Lung (tissue), 12 donors: Measurements from ENCODE around the gene RASD1. TPM values are rescaled to one million over a fixed set of nuclear protein-coding genes. Genes with fewer than 3 reads are reported as not detected.
A peak's percentile ranks its signal among the peaks of the same experiment; 100 is the strongest.

ENCODE experiments used
- ATAC-seq: fragments of 200-7000 bp; cut with Tn5 transposase; one replicate; pipeline ENCODE4 v1.9.1; 2020; ENCODE audit warnings: moderate number of reproducible peaks; ENCODE audit not compliant: insufficient read depth, low FRiP score
- DNase-seq, 3 donors: peaks; one replicate each; pipeline ENCODE4 v3.0.0-alpha.2; 2013 to 2017
- H3K27ac ChIP-seq, 2 donors: one replicate each; pipeline ENCODE4 v1.5.1; 2013; ENCODE audit warnings: mild to moderate bottlenecking in 2 of 2, moderate library complexity in 2 of 2, control low read depth in 1 of 2, inconsistent platforms in 1 of 2, low read depth in 1 of 2, low read length in 1 of 2
- H3K27me3 ChIP-seq, 3 donors: one replicate each; pipeline ENCODE4 v1.5.1; 2013; ENCODE audit warnings: low read length in 2 of 3; ENCODE audit not compliant: control insufficient read depth in 3 of 3, insufficient read depth in 3 of 3
- H3K36me3 ChIP-seq, 4 donors: one replicate each; pipeline ENCODE4 v1.5.1; 2013; ENCODE audit warnings: low read length in 4 of 4, mild to moderate bottlenecking in 1 of 4, moderate library complexity in 1 of 4; ENCODE audit not compliant: control insufficient read depth in 4 of 4, insufficient read depth in 4 of 4
- H3K4me1 ChIP-seq, 5 donors: one replicate each; pipeline ENCODE4 v1.5.1; 2013; ENCODE audit warnings: low read length in 5 of 5, mild to moderate bottlenecking in 2 of 5, moderate library complexity in 1 of 5; ENCODE audit not compliant: control insufficient read depth in 5 of 5, insufficient read depth in 5 of 5
- H3K4me3 ChIP-seq: one replicate; pipeline ENCODE4 v1.5.1; 2013; ENCODE audit warnings: mild to moderate bottlenecking, control low read depth, moderate library complexity
- H3K9ac ChIP-seq, 2 donors: one replicate each; pipeline ENCODE4 v1.5.1; 2013; ENCODE audit warnings: low read length in 2 of 2, control low read depth in 1 of 2; ENCODE audit not compliant: insufficient read depth in 1 of 2
- H3K9me3 ChIP-seq, 4 donors: one replicate each; pipeline ENCODE4 v1.5.1; 2013; ENCODE audit warnings: low read length in 3 of 4, mild to moderate bottlenecking in 1 of 4, moderate library complexity in 1 of 4; ENCODE audit not compliant: control insufficient read depth in 4 of 4, insufficient read depth in 3 of 4
- CTCF ChIP-seq: IDR thresholded peaks from 2 replicates; pipeline ENCODE4 v1.5.1; 2012; ENCODE audit warnings: mild to moderate bottlenecking; ENCODE audit errors: control extremely low read depth, extremely low read depth
- WGBS, 2 donors: extraction: QIAGEN DNeasy Blood & Tissue Kit; methylation state at CpG; one replicate each; pipeline ENCODE4 v1.1.7; 2013; 5-methylcytosine and 5-hydroxymethylcytosine counted together
- polyA plus RNA-seq, 2 donors: library from polyadenylated mRNA; stranded (reverse); fragments of 200-250 nt; gene quantifications; one replicate each; pipeline ENCODE4 v1.2.1, GENCODE V29; 2013
- total RNA-seq, 2 donors: library from RNA; depleted of rRNA in 1 of 2; stranded (reverse); fragments of >200 nt in 1 of 2; gene quantifications; one replicate each; pipeline ENCODE4 v1.2.1, GENCODE V29; 2014 to 2021
- donor health status: control.
- donor health status: control.
- donor health status: Bipolar disorder and iron deficiency.
- donor health status: healthy.
- donor health status: DM: yes; HTN: yes; CAD: no.

Gene RASD1
- total and polyA plus RNA-seq, 4 donors, result 3.8 to 53.8 (median 12.4) TPM

- Histone ChIP-seq H3K27ac (peak overlapping the region in 1 of 2 donors; percentile 73), H3K9ac (no peak overlapping the region), H3K36me3 (no peaks in the 10 kb centered on the region), H3K4me3 (no peak overlapping the region), H3K9me3 (no peaks in the 10 kb centered on the region), H3K4me1 (peaks cover 0 to 11% (median 0%) of the 10 kb centered on the region in 5 donors), H3K27me3 (no peaks in the 10 kb centered on the region)
- ATAC-seq, result no peak
- TF ChIP-seq CTCF, result no peak
- 92% methylated on average over 22 of the region's 22 CpGs for WGBS, 2 donors
- no peak for DNase-seq
These were observed 9.5 kb upstream of the RASD1 start for GRCh38 chr17:17505610-17506171.

GRCh38 chr17:17505151-17505550, 9.0 kb upstream of the RASD1 start:
- no peaks in the 10 kb centered on the region for H3K9me3 ChIP-seq
- H3K27me3 ChIP-seq, result no peaks in the 10 kb centered on the region
- no peak overlapping the region for H3K27ac ChIP-seq
- no peak overlapping the region for H3K4me3 ChIP-seq
- no peak for ATAC-seq
- no peak for DNase-seq
- H3K4me1 ChIP-seq, result peaks cover 0 to 11% (median 0%) of the 10 kb centered on the region in 5 donors
- no peak for TF ChIP-seq CTCF
- 95 to 99% methylated on average over 5 of the region's 5 CpGs for WGBS, 2 donors
- H3K36me3 ChIP-seq, result no peaks in the 10 kb centered on the region
- no peak overlapping the region for H3K9ac ChIP-seq

GRCh38 chr17:17504341-17505140, 8.3 kb upstream of the RASD1 start:
- Histone ChIP-seq H3K27me3 (no peaks in the 10 kb centered on the region), H3K9ac (no peak overlapping the region), H3K4me3 (no peak overlapping the region), H3K4me1 (peaks cover 0 to 11% (median 0%) of the 10 kb centered on the region in 5 donors), H3K27ac (no peak overlapping the region), H3K9me3 (no peaks in the 10 kb centered on the region), H3K36me3 (no peaks in the 10 kb centered on the region)
- WGBS, 2 donors, result 84 to 86% methylated on average over 19 to 20 of the region's 20 CpGs
- no peak for TF ChIP-seq CTCF
- ATAC-seq (no peak), DNase-seq (no peak)
